Caco-2 (cell line): ENCODE results near the gene RBFOX1. TPM values are rescaled to one million over a fixed set of nuclear protein-coding genes. Genes with fewer than 3 reads are reported as not detected.

Experiments
- BruUV-seq: library from RNA; stranded (reverse); fragments of 400-500 nt; replicated peaks from 2 replicates; lab custom pipeline; 2021; lab: Mats Ljungman, UMichigan
- CTCF ChIA-PET: fragments of 300-600 bp; sonication (Branson Sonifier 250); formaldehyde crosslinking; loops from one replicate; lab custom pipeline; 2022; ENCODE audit warnings: antibody characterized with exemption; lab: Charles Lee
- POLR2A ChIA-PET: fragments of 300-600 bp; sonication (Branson Sonifier 250); formaldehyde crosslinking; loops from one replicate; lab custom pipeline; 2022; ENCODE audit warnings: antibody characterized with exemption; lab: Charles Lee
- DNase-seq, 2 experiments: peaks; one replicate each; pipeline versions ENCODE4 v3.0.0 to v3.0.0-alpha.2; 2020 to 2022
- H3K27me3 ChIP-seq: replicated peaks from 2 replicates; pipeline ENCODE4 v1.6.0; 2011; ENCODE audit warnings: low read length; ENCODE audit not compliant: control insufficient read depth, insufficient read depth
- H3K36me3 ChIP-seq: 2 replicates; pipeline ENCODE4 v1.5.1; 2011; ENCODE audit warnings: low read length; ENCODE audit not compliant: control insufficient read depth, insufficient read depth
- H3K4me1 ChIP-seq: fragments of 250-450 bp; sonication (Bioruptor Pico); 2 replicates; pipeline ENCODE4 v1.5.1; 2020; ENCODE audit warnings: mild to moderate bottlenecking
- H3K4me3 ChIP-seq: 2 replicates; pipeline ENCODE4 v1.5.1; 2011; ENCODE audit warnings: low read depth, mild to moderate bottlenecking, control low read depth, low read length
- H3K9me3 ChIP-seq: fragments of 250-450 bp; sonication (Bioruptor Pico); 2 replicates; pipeline ENCODE4 v1.5.1; 2020; ENCODE audit warnings: mild to moderate bottlenecking, moderate library complexity
- H3K27ac Mint-ChIP-seq: one replicate; pipeline ENCODE4 v1.8.0; 2022; ENCODE audit warnings: mixed read lengths; ENCODE audit not compliant: unreplicated experiment
- H3K27me3 Mint-ChIP-seq: one replicate; pipeline ENCODE4 v1.8.0; 2022; ENCODE audit warnings: mixed read lengths; ENCODE audit not compliant: insufficient read depth, unreplicated experiment
- H3K36me3 Mint-ChIP-seq: one replicate; pipeline ENCODE4 v1.8.0; 2022; ENCODE audit warnings: mild to moderate bottlenecking, mixed read lengths; ENCODE audit not compliant: insufficient read depth, unreplicated experiment
- H3K4me1 Mint-ChIP-seq: one replicate; pipeline ENCODE4 v1.8.0; 2022; ENCODE audit warnings: low read depth, mixed read lengths; ENCODE audit not compliant: unreplicated experiment
- H3K4me3 Mint-ChIP-seq: one replicate; pipeline ENCODE4 v1.8.0; 2022; ENCODE audit warnings: mild to moderate bottlenecking, moderate library complexity, mixed read lengths; ENCODE audit not compliant: unreplicated experiment
- H3K9me3 Mint-ChIP-seq: one replicate; pipeline ENCODE4 v1.8.0; 2022; ENCODE audit warnings: mixed read lengths; ENCODE audit not compliant: unreplicated experiment
- CTCF ChIP-seq, 2 experiments: fragments of 200-600 bp in 1 of 2; IDR thresholded peaks; 1 replicate in 1 of 2; 2 replicates in 1 of 2; pipeline versions ENCODE4 v1.5.1 to v1.8.0; 2011 to 2022; ENCODE audit warnings: antibody characterized with exemption in 1 of 2, control low read depth in 1 of 2, inconsistent platforms in 1 of 2, low read depth in 1 of 2, low read length in 1 of 2, mild to moderate bottlenecking in 1 of 2, moderate library complexity in 1 of 2; ENCODE audit not compliant: insufficient read depth in 1 of 2, severe bottlenecking in 1 of 2, unreplicated experiment in 1 of 2
- intact Hi-C: fragments of 100-400 bp; cut with micrococcal nuclease; formaldehyde crosslinking; loops from one replicate; pipeline ENCODE4 v1.10.0; 2022; ENCODE audit not compliant: unreplicated experiment
- total RNA-seq: library from RNA; stranded (reverse); gene quantifications from 2 replicates; pipeline ENCODE4 v1.2.3, GENCODE V29; 2022

Gene RBFOX1
- total RNA-seq, 1 experiment from 2014 or later: 0.91 TPM

- POLR2A ChIA-PET: no interaction called here
- no peaks in the 10 kb centered on the region for H3K9me3 Mint-ChIP-seq
- H3K27me3 Mint-ChIP-seq: no peaks in the 10 kb centered on the region
- Histone ChIP-seq H3K4me1 (no peaks in the 10 kb centered on the region), H3K9me3 (no peaks in the 10 kb centered on the region), H3K36me3 (no peaks in the 10 kb centered on the region), H3K4me3 (no peak overlapping the region), H3K27me3 (no peaks in the 10 kb centered on the region; the same call in 1 of the 2 replicates)
- intact Hi-C loops: no loop called here
- H3K36me3 Mint-ChIP-seq: no peaks in the 10 kb centered on the region
- no peak for DNase-seq
- TF ChIP-seq CTCF (IDR thresholded peaks at IDR 0.05; ENCODE audit: insufficient read depth in 1 of 2, low read depth in 1 of 2, low read length in 1 of 2, severe bottlenecking in 1 of 2, unreplicated experiment in 1 of 2): no peak
- CTCF ChIA-PET: no interaction called here
- no peak overlapping the region for H3K4me3 Mint-ChIP-seq
- H3K4me1 Mint-ChIP-seq: no peaks in the 10 kb centered on the region
- no peak overlapping the region for H3K27ac Mint-ChIP-seq
- BruUV-seq: no TSS peak
Observed at GRCh38 chr16:7366993-7367880, 34.6 kb downstream of the RBFOX1 start.

GRCh38 chr16:7369204-7369603 is 36.6 kb downstream of the RBFOX1 start:
- Histone ChIP-seq H3K9me3 (no peaks in the 10 kb centered on the region), H3K4me3 (no peak overlapping the region), H3K4me1 (no peaks in the 10 kb centered on the region), H3K36me3 (no peaks in the 10 kb centered on the region), H3K27me3 (no peaks in the 10 kb centered on the region)
- intact Hi-C loops: no loop called here
- DNase-seq: no peak
- ChIA-PET CTCF (no interaction called here), POLR2A (no interaction called here)
- Mint-ChIP-seq H3K4me1 (no peaks in the 10 kb centered on the region), H3K4me3 (no peak overlapping the region), H3K27ac (no peak overlapping the region), H3K36me3 (no peaks in the 10 kb centered on the region), H3K27me3 (no peaks in the 10 kb centered on the region), H3K9me3 (no peaks in the 10 kb centered on the region)
- TF ChIP-seq CTCF (IDR thresholded peaks at IDR 0.05; ENCODE audit: insufficient read depth in 1 of 2, low read depth in 1 of 2, low read length in 1 of 2, severe bottlenecking in 1 of 2, unreplicated experiment in 1 of 2): no peak
- BruUV-seq: no TSS peak

- Histone ChIP-seq H3K4me3 (no peak overlapping the region), H3K36me3 (no peaks in the 10 kb centered on the region), H3K27me3 (no peaks in the 10 kb centered on the region), H3K4me1 (no peaks in the 10 kb centered on the region), H3K9me3 (no peaks in the 10 kb centered on the region)
- H3K4me3 Mint-ChIP-seq: no peak overlapping the region
- no peaks in the 10 kb centered on the region for H3K9me3 Mint-ChIP-seq
- DNase-seq: no peak
- no peaks in the 10 kb centered on the region for H3K4me1 Mint-ChIP-seq
- POLR2A ChIA-PET: no interaction called here
- TF ChIP-seq CTCF (IDR thresholded peaks at IDR 0.05; ENCODE audit: insufficient read depth in 1 of 2, low read depth in 1 of 2, low read length in 1 of 2, severe bottlenecking in 1 of 2, unreplicated experiment in 1 of 2): no peak
- CTCF ChIA-PET: no interaction called here
- BruUV-seq: no TSS peak
- no peaks in the 10 kb centered on the region for H3K27me3 Mint-ChIP-seq
- intact Hi-C loops: no loop called here
- H3K27ac Mint-ChIP-seq: no peak overlapping the region
- H3K36me3 Mint-ChIP-seq: no peaks in the 10 kb centered on the region
Observed at GRCh38 chr16:7372095-7372494, 39.5 kb downstream of the RBFOX1 start.
